HUES6 (cell line): Measurements from ENCODE around the gene CBLL1.

Experiments
- H3K27ac ChIP-seq: 2 replicates; pipeline ENCODE4 v1.7.0; 2013; ENCODE audit warnings: low read depth, mild to moderate bottlenecking, low read length, inconsistent platforms
- H3K27me3 ChIP-seq: 2 replicates; pipeline ENCODE4 v1.6.1; 2013; ENCODE audit warnings: low read length; ENCODE audit not compliant: control insufficient read depth, insufficient read depth
- H3K36me3 ChIP-seq: 2 replicates; pipeline ENCODE4 v1.6.1; 2013; ENCODE audit warnings: low read length; ENCODE audit not compliant: control insufficient read depth, insufficient read depth
- H3K4me1 ChIP-seq: 2 replicates; pipeline ENCODE4 v1.6.1; 2013; ENCODE audit warnings: low read length; ENCODE audit not compliant: control insufficient read depth, insufficient read depth
- H3K4me3 ChIP-seq: 2 replicates; pipeline ENCODE4 v1.5.1; 2013; ENCODE audit warnings: low read depth, low read length
- H3K9ac ChIP-seq: one replicate; pipeline ENCODE4 v1.6.1; 2013; ENCODE audit warnings: mild to moderate bottlenecking, low read length
- H3K9me3 ChIP-seq: 2 replicates; pipeline ENCODE4 v1.6.1; 2013; ENCODE audit warnings: low read depth, low read length; ENCODE audit not compliant: control insufficient read depth, insufficient read depth

CBLL1 gene

DNA sequence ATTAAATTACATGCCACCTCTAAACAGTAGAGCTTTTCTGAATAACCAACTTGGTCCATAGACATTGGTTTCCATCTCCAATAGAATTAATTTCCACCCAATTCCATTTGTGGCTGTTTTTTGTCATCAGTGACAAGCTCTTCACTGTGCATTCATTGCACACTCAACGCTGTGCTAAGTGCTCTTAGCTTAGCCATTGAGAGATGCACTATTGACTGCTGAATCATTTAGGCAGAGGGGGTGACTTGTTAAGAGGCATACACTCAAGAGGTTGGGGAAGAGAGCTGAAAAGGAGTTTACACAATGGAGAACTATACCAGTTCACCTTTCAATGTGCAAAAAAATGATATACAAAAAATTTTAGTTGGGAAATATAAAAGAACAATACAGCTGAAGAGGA is 31.9 kb upstream of the CBLL1 start:
- Histone ChIP-seq H3K27ac (no peak overlapping the region), H3K9ac (no peak overlapping the region), H3K9me3 (no peaks in the 10 kb centered on the region), H3K36me3 (no peaks in the 10 kb centered on the region), H3K4me1 (no peaks in the 10 kb centered on the region), H3K4me3 (no peak overlapping the region), H3K27me3 (no peaks in the 10 kb centered on the region)

DNA sequence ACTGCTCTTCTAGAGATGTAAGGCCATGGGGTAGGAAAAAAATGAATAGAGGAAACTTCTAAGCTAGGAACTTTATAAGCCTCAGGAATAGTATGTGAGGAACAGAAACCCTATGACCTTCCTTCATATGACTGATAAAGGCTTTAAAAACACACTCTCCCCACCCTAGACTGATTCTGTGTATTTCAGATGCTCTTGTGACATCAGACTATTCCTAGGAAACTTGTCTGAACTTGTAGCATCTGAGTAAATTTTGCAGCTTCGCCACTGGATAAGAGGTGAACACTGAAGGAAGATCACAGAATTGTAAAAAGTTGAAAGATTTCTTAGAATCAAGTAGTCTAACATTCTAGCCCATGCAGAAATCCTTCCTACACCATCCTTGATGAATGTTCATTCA is 31.0 kb upstream of the CBLL1 start:
- H3K4me1 ChIP-seq, result no peaks in the 10 kb centered on the region
- no peak overlapping the region for H3K27ac ChIP-seq
- H3K27me3 ChIP-seq, result no peaks in the 10 kb centered on the region
- no peaks in the 10 kb centered on the region for H3K9me3 ChIP-seq
- H3K4me3 ChIP-seq, result no peak overlapping the region
- no peaks in the 10 kb centered on the region for H3K36me3 ChIP-seq
- H3K9ac ChIP-seq, result no peak overlapping the region

DNA sequence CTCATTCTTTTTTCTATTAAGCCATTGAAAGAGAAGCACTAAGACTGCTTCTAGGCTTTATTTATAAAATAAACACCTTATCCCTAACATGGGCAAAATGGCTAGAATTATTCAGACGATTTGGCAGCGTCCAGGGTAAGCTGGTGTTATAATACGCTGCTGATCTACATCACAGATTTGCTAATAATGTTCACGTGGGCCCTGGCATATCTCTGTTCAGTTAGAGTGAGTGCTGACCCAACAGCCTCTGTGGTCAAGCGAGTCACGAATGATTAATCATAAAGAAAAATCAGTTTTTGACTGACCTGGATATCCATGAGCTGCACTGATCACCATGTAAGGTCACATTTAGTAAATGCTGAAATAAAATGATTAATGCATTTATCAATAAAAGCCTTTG is 28.4 kb upstream of the CBLL1 start:
- no peak overlapping the region for H3K4me3 ChIP-seq
- H3K4me1 ChIP-seq, result no peaks in the 10 kb centered on the region
- H3K36me3 ChIP-seq, result no peaks in the 10 kb centered on the region
- no peaks in the 10 kb centered on the region for H3K27me3 ChIP-seq
- no peaks in the 10 kb centered on the region for H3K9me3 ChIP-seq
- H3K27ac ChIP-seq, result no peak overlapping the region
- no peak overlapping the region for H3K9ac ChIP-seq

DNA sequence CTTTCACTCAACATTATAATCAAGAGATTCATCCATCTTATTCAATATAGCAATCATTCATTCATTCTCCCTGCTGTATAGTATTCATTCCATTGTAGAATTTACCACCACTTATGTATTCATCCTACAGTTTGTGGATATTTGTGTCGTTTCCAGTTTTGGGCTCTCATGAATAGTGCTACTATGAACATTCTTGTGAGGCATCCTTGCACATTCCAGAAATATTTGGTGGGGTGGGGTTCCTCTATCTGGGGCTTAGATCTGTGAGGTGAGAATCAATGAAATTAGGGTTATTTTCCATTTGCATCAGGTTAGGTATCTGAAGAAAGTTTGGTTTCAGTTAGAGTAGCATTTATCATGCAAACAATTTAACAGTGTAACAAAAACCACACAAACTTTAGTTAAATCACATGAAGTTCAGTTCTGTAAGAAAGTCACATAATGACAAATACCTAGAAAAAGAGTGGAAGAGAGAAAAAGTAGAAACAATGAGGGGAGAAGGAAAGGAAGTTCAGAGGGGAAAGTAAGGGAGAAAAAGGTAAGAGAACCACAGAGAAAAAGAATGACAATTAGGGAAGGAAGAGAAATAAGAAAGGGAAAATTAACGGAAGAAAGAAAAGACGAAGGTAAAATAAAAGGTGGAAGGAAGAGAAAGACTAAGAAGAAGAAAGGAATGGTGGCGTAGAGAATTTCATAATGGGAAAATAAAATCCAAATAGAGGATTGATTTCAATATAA is 25.3 kb upstream of the CBLL1 start:
- Histone ChIP-seq H3K27me3 (no peaks in the 10 kb centered on the region), H3K27ac (no peak overlapping the region), H3K4me3 (no peak overlapping the region), H3K4me1 (no peaks in the 10 kb centered on the region), H3K36me3 (no peaks in the 10 kb centered on the region), H3K9me3 (no peaks in the 10 kb centered on the region), H3K9ac (no peak overlapping the region)

DNA sequence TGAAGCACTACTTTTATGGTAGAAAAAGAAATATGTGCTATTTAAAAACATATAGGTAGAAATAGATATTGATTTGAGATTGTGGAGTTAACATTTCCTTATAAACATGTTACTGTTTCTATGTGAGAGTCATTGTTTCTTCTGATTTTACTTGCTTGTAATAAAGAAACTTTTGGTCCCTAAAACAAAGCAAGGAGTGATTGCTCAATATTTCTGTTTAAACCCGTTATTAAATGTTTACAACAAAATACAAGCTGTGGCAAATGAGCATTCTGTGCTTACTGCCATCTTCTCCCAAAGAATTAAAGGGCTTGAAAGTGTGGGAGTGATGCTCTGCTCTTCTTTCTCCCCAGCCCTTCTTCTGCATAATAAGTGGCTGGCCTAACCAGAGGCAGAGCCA is 22.7 kb upstream of the CBLL1 start:
- Histone ChIP-seq H3K4me3 (no peak overlapping the region), H3K9me3 (no peaks in the 10 kb centered on the region), H3K9ac (no peak overlapping the region), H3K4me1 (no peaks in the 10 kb centered on the region), H3K36me3 (no peaks in the 10 kb centered on the region), H3K27me3 (no peaks in the 10 kb centered on the region), H3K27ac (no peak overlapping the region)

DNA sequence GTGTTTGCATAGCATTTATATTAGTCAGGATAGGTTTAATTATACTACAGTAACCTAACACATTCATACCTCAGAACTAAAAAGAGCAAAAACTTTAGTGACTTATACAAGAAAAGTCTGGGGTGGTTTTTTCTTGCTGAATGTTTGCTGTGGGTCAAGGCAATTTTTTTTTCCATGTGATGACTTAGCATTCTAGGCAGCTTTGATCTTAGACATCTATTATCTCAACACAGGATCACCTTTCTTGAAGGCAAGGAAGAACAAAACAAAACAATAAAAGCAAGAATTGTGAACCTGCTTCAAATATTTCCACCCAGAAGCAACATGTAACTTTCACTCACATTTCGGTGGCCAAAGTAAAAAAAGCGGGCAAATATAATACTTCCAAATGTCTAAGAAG is 20.7 kb upstream of the CBLL1 start:
- Histone ChIP-seq H3K4me3 (no peak overlapping the region), H3K9me3 (no peaks in the 10 kb centered on the region), H3K36me3 (no peaks in the 10 kb centered on the region), H3K27ac (no peak overlapping the region), H3K27me3 (no peaks in the 10 kb centered on the region), H3K4me1 (no peaks in the 10 kb centered on the region), H3K9ac (no peak overlapping the region)

DNA sequence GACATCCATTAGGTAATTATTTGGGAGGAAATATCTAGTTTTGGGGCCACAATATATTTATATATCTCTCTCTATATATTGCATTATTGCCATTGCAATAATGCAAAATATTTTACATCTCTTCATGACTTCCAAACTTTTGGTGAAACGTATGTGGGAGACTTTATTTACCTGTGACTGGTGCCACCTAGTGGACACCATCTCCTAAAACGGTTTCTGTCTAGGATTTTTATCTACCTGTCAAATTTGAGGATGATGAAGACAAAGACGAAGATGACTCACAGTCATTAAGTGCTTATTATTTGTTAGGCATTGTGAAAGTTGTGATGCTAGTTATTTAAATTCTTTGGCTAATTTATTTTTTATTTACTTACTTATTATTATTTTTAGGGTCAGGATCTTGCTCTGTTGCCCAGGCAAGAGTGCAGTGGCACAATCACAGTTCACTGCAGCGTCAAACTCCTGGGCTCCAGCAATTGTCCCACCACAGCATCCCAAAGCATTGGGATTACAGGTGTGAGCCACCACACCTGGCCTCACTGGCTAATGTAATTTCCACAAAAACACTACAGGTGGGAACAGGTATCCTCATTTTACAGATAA is 18.7 kb upstream of the CBLL1 start:
- Histone ChIP-seq H3K36me3 (no peaks in the 10 kb centered on the region), H3K9ac (no peak overlapping the region), H3K4me1 (no peaks in the 10 kb centered on the region), H3K9me3 (no peaks in the 10 kb centered on the region), H3K27me3 (no peaks in the 10 kb centered on the region), H3K27ac (no peak overlapping the region), H3K4me3 (no peak overlapping the region)

DNA sequence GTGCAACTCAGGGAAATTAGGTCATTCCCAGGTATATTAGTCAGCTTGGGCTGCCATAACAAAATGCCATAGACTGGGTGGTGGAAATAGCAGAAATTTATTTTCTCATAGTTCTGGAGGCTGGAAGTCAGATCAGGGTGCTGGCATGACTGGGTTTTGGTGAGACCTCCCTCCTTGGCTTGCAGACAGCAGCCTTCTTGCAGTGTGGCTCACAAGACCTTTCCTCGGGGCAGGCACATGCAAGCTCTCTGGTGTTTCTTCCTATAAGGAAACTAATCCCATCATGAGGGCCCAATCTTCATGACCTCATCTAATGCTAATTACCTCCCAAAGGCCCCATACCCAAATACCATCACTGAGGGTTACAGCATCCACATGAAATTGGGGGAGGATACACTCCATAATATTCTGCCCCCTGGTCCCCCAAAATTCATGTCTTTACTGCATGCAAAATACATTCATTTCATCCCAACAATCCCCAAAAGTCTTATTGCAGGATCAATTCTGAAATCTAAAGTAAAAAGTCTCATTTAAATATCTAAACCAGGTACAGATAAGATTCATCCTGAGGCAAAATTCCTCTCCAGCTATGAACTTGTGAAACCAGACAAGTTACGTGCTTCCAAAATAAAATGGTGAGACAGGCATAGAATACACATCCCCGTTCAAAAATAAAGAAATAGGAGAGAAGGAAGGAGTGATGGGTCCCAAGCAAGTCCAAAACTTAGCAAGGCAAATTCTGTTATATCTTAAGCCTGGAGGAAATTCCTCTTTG is 17.4 kb upstream of the CBLL1 start:
- no peaks in the 10 kb centered on the region for H3K36me3 ChIP-seq
- no peak overlapping the region for H3K4me3 ChIP-seq
- H3K27me3 ChIP-seq, result no peaks in the 10 kb centered on the region
- H3K27ac ChIP-seq, result no peak overlapping the region
- H3K4me1 ChIP-seq, result no peaks in the 10 kb centered on the region
- H3K9ac ChIP-seq, result no peak overlapping the region
- no peaks in the 10 kb centered on the region for H3K9me3 ChIP-seq

DNA sequence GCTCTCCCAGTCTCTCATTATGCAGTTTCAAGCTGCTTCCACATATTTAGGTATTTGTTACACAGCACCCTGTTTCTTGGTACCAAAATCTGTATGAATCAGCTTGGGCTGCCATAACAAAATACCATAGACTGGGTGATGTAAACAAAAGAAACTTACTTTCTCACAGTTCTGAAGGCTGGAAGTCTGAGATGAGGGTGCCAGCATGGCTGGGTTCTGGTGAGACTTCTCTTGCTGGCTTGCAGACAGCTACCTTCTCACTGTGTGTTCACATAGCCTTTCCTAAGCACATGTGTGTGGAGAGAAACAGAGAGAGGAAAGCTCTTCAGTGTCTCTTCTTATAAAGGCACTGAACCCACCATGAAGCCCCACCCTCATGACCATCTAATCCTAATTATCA is 15.7 kb upstream of the CBLL1 start:
- no peak overlapping the region for H3K27ac ChIP-seq
- H3K4me3 ChIP-seq, result no peak overlapping the region
- H3K27me3 ChIP-seq, result no peaks in the 10 kb centered on the region
- no peaks in the 10 kb centered on the region for H3K4me1 ChIP-seq
- H3K9me3 ChIP-seq, result peaks cover 3% of the 10 kb centered on the region; the same call in 1 of the 2 replicates
- no peak overlapping the region for H3K9ac ChIP-seq
- no peaks in the 10 kb centered on the region for H3K36me3 ChIP-seq

DNA sequence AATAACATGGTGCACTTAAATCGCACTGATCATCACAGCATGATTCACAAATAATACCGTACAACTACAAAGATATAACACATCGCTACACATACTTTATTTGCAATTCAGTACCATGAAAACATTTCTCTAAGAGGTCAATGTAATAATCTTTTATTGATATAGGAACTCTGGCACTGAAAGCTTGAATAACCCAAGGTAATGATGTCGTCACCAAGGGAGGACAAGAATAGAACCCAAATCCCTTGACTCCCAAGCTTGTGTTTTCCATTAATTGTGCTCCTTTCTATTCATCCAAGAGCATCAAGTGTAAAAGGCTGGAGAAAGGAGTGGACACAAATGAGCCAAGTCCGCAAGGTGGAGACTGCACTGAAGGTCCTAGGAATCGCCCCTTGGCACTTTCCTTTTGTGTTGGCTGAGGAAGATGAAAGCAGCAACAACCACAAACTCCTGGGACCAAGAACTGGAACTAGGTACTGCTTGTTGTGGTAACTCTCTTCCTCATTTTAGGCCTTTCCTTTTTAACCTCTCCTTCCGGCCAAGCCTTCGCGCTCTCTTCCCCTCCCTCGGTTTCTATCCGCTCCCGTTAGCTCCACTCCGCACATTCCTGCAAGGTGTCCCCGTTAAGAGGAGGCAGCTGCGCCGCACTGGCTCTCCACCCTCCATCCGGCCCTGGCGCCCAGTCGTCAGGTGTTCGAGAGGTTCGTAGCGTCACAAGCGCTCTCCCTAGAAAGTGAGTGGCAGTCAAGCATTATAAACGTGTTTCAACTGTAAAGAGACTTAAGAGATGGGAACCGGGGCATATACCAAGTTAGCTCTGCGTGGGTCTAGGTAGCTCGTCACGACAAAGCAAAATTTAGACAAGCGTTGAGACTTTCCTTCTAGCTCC is 1.0 kb upstream of the CBLL1 start:
- no peak overlapping the region for H3K27ac ChIP-seq
- H3K4me1 ChIP-seq, result peaks cover 13% of the 10 kb centered on the region; the same call in 1 of the 2 replicates
- no peaks in the 10 kb centered on the region for H3K9me3 ChIP-seq
- H3K4me3 ChIP-seq, result peak overlapping the region; percentile 93
- peaks cover 10% of the 10 kb centered on the region; the same call in 1 of the 2 replicates for H3K27me3 ChIP-seq
- H3K36me3 ChIP-seq, result no peaks in the 10 kb centered on the region
- peak overlapping the region; percentile 36 for H3K9ac ChIP-seq
